Esophagus muscularis mucosa (tissue), 4 donors: Measurements from ENCODE around the gene SPEF2. TPM values are rescaled to one million over a fixed set of nuclear protein-coding genes. Genes with fewer than 3 reads are reported as not detected.

Source experiments
- DNase-seq: peaks from one replicate; pipeline ENCODE4 v3.0.0-alpha.2; 2017; ENCODE audit errors: extremely low spot score
- H3K27ac ChIP-seq, 4 donors: fragments of 200-600 bp; sonication (generic); replicated peaks in 1 of 4; 1 replicate in 3 of 4; 2 replicates in 1 of 4; pipeline ENCODE4 v1.5.1; 2016 to 2019; ENCODE audit warnings: mild to moderate bottlenecking in 1 of 4
- H3K27me3 ChIP-seq, 4 donors: fragments of 200-600 bp; sonication (generic); one replicate each; pipeline versions ENCODE4 v1.5.1 to v1.6.0; 2016 to 2019
- H3K36me3 ChIP-seq, 4 donors: fragments of 200-600 bp; sonication (generic); one replicate each; pipeline ENCODE4 v1.5.1; 2016 to 2019
- H3K4me1 ChIP-seq, 4 donors: fragments of 200-600 bp; sonication (generic); one replicate each; pipeline ENCODE4 v1.5.1; 2016 to 2019
- H3K4me3 ChIP-seq, 4 donors: fragments of 200-600 bp; sonication (generic); 1 replicate in 2 of 4; 2 replicates in 2 of 4; pipeline ENCODE4 v1.5.1; 2016 to 2019; ENCODE audit warnings: mild to moderate bottlenecking in 4 of 4, moderate library complexity in 1 of 4
- H3K9me3 ChIP-seq, 4 donors: fragments of 200-600 bp; sonication (generic); 1 replicate in 3 of 4; 2 replicates in 1 of 4; pipeline ENCODE4 v1.5.1; 2016 to 2019
- EP300 ChIP-seq: sonication (generic); formaldehyde crosslinking; IDR thresholded peaks from one replicate; pipeline ENCODE4 v1.6.1; 2017; ENCODE audit warnings: antibody characterized with exemption
- POLR2A ChIP-seq: fragments of 450-650 bp; IDR thresholded peaks from one replicate; pipeline ENCODE4 v1.6.1; 2017; ENCODE audit warnings: antibody characterized with exemption, moderate library complexity, mild to moderate bottlenecking, low read depth
- POLR2AphosphoS5 ChIP-seq, 2 donors: sonication (generic); formaldehyde crosslinking; IDR thresholded peaks; one replicate each; pipeline ENCODE4 v1.6.1; 2017; ENCODE audit warnings: antibody characterized with exemption in 2 of 2
- WGBS: methylation state at CpG from one replicate; pipeline ENCODE4 v1.1.5; 2018; 5-methylcytosine and 5-hydroxymethylcytosine counted together
- intact Hi-C: fragments of 100-400 bp; cut with DNase I; formaldehyde crosslinking; loops from one replicate; pipeline ENCODE4 v1.15.1; 2023
- total RNA-seq, 4 donors: library from RNA; depleted of rRNA; stranded (reverse); fragments of >200 nt; gene quantifications; one replicate each; pipeline versions ENCODE4 v1.1.0 to v1.2.1, GENCODE V29; 2016
- TF ChIP-seq, protein P1 (sequence below), 3 experiments: fragments of 200-600 bp in 2 of 3; fragments of 450-650 bp in 1 of 3; sonication (generic) in 2 of 3; IDR thresholded peaks; one replicate each; pipeline ENCODE4 v1.5.1; 2017 to 2019; ENCODE audit warnings: antibody characterized with exemption in 3 of 3, mild to moderate bottlenecking in 2 of 3, moderate library complexity in 1 of 3

The SPEF2 gene
- total RNA-seq, 4 donors from 2014 or later = 2.8 to 4.6 (median 3.1) TPM

DNA sequence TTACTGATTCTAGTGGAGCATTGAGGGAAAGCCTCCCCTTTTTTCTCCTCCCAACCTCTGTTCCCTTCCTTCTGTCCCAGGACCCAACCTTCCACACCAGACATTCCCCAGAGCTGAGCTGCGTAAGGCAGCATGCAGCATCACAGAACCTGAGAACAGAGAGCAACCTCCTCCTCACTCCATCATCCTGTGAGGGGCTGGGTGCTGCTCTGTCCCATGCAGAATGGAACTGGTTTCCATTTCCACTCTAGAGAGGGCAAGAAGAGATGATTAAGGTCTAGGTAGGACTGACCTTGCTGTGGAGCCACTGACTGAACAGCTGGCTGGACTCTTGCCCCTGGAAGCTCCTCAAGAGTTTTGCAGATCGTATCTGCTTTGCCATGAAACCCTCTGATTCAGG lies 208.9 kb downstream of the SPEF2 start:
- no peak overlapping the region for H3K4me3 ChIP-seq
- H3K27me3 ChIP-seq = no peaks in the 10 kb centered on the region
- WGBS = 71% methylated on average over 2 of the region's 2 CpGs
- no peak for TF ChIP-seq POLR2A
- TF ChIP-seq, protein P1, sequence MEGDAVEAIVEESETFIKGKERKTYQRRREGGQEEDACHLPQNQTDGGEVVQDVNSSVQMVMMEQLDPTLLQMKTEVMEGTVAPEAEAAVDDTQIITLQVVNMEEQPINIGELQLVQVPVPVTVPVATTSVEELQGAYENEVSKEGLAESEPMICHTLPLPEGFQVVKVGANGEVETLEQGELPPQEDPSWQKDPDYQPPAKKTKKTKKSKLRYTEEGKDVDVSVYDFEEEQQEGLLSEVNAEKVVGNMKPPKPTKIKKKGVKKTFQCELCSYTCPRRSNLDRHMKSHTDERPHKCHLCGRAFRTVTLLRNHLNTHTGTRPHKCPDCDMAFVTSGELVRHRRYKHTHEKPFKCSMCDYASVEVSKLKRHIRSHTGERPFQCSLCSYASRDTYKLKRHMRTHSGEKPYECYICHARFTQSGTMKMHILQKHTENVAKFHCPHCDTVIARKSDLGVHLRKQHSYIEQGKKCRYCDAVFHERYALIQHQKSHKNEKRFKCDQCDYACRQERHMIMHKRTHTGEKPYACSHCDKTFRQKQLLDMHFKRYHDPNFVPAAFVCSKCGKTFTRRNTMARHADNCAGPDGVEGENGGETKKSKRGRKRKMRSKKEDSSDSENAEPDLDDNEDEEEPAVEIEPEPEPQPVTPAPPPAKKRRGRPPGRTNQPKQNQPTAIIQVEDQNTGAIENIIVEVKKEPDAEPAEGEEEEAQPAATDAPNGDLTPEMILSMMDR (IDR thresholded peaks at IDR 0.05) = no peak
- no peak for TF ChIP-seq EP300
- no peak for TF ChIP-seq POLR2AphosphoS5 (IDR thresholded peaks at IDR 0.05)
- H3K9me3 ChIP-seq = no peaks in the 10 kb centered on the region
- intact Hi-C loops = no loop called here
- H3K4me1 ChIP-seq = no peaks in the 10 kb centered on the region
- DNase-seq = no peak
- H3K27ac ChIP-seq = no peak overlapping the region
- H3K36me3 ChIP-seq = no peaks in the 10 kb centered on the region

DNA sequence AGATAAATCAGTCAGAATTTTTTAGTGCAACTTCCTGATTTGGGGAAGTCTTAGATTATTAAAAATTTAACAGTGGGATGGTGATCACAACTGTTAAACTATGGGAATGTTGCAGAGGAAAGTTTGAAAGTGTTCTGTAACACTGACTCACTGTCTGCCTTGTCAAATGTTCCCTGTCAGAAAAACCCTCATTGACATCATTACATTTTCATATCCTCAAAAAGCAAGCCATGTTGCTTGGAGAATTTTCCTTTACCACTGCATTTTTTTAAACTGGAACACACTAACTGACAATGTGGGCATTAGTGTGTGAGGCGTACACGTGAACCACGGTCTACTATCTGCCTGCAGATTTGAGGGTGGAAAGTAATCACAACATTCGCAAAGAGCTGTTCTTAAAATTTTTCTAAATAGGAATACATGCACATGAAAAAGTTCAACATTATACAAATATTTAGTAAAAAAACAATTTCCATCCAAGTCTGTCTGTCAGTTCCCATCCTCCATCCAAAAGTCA lies 210.5 kb downstream of the SPEF2 start:
- intact Hi-C loops = no loop called here
- H3K27me3 ChIP-seq = no peaks in the 10 kb centered on the region

DNA sequence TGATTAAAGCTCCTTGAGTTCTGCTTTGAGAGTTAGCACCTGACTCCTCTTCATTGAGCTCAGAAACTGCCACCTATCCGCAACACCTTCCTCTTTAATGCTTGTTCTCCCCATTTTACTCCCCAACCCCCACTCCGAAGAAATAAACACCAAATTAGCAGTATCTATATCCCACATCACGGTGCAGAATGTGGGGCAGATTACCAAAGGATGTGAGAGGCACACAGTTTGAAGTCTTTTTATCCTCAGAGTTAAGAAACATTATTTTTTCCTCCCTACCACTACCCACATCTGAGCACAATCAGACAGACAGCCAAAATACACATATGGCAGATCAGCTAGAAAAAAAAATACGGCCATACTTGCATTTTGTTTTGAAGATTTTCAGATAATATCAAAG lies 212.9 kb downstream of the SPEF2 start:
- Histone ChIP-seq H3K9me3 (no peaks in the 10 kb centered on the region), H3K4me3 (no peak overlapping the region), H3K4me1 (no peaks in the 10 kb centered on the region), H3K27me3 (no peaks in the 10 kb centered on the region), H3K27ac (no peak overlapping the region), H3K36me3 (no peaks in the 10 kb centered on the region)
- WGBS = 76% methylated on average over 4 of the region's 4 CpGs
- TF ChIP-seq, protein P1 (IDR thresholded peaks at IDR 0.05) = no peak
- TF ChIP-seq EP300 (no peak), POLR2A (no peak), POLR2AphosphoS5 (IDR thresholded peaks at IDR 0.05) (no peak)
- intact Hi-C loops = no loop called here
- no peak for DNase-seq

More for the DNA sequence above, 210.5 kb downstream of the SPEF2 start:
- no peak for TF ChIP-seq POLR2A
- no peak overlapping the region for H3K27ac ChIP-seq
- 80% methylated on average over 4 of the region's 4 CpGs for WGBS
- DNase-seq = no peak
- H3K36me3 ChIP-seq = no peaks in the 10 kb centered on the region
- no peak overlapping the region for H3K4me3 ChIP-seq
- no peaks in the 10 kb centered on the region for H3K9me3 ChIP-seq
- no peaks in the 10 kb centered on the region for H3K4me1 ChIP-seq

DNA sequence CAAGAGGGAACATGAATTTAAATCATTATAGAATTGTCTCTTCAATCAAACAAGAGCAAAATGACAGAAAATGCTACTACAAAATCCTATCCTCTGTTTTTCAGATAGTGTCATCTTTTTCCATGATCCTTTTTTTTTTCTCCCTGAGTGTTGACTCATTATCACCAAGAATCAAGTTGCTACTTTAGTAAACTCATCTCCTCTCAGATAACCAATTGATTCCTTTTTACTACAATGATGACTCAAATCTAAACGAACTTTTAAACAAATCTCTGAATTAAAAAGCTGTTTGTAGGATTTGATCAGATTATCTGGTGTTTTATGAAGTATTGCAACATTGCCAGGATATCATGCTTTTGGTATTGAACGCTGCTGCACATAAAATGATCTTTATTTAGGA lies 215.1 kb downstream of the SPEF2 start:
- Histone ChIP-seq H3K36me3 (no peaks in the 10 kb centered on the region), H3K27me3 (no peaks in the 10 kb centered on the region), H3K9me3 (no peaks in the 10 kb centered on the region), H3K27ac (no peak overlapping the region), H3K4me3 (no peak overlapping the region), H3K4me1 (no peaks in the 10 kb centered on the region)
- TF ChIP-seq, protein P1 (IDR thresholded peaks at IDR 0.05) = no peak
- intact Hi-C loops = no loop called here
- WGBS = 72% methylated on average over 2 of the region's 2 CpGs
- DNase-seq = no peak

DNA sequence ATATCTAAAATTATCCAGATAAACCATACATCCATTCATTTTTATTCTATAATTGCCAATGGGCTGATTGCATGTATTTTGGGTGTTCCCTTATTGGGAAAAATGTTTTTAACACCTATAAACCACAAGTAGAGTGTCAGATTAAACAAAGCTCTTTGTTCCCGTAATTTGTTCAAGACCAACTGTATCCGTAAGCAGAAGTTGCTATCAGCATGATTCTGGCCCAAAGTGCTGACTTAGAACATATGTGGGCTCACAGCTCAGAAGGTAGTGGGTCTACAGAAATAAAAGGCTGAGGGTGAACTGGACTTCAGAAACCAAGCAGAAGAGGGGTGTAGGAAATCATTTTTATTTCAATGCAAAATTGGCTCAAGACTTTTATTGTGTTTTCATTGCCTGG lies 215.6 kb downstream of the SPEF2 start:
- DNase-seq = no peak
- Histone ChIP-seq H3K36me3 (no peaks in the 10 kb centered on the region), H3K27me3 (no peaks in the 10 kb centered on the region), H3K4me1 (no peaks in the 10 kb centered on the region), H3K9me3 (no peaks in the 10 kb centered on the region), H3K27ac (no peak overlapping the region), H3K4me3 (no peak overlapping the region)
- intact Hi-C loops = no loop called here
- no peak for TF ChIP-seq EP300
- no peak for TF ChIP-seq POLR2AphosphoS5 (IDR thresholded peaks at IDR 0.05)
- no peak for TF ChIP-seq POLR2A
- WGBS = 91% methylated on average over 2 of the region's 2 CpGs
